DND-41 (cell line): ENCODE results near the gene NANOS3.

Experiments
- ATAC-seq: fragments of 200-7000 bp; cut with Tn5 transposase; 3 replicates; pipeline ENCODE4 v1.9.1; 2021; ENCODE audit warnings: low read depth; ENCODE audit not compliant: insufficient read depth
- DNase-seq: peaks from one replicate; pipeline ENCODE4 v3.0.0-alpha.2; 2020
- H2AFZ ChIP-seq: 2 replicates; pipeline ENCODE4 v1.6.0; 2012; ENCODE audit warnings: low read depth, low read length
- H3K27ac ChIP-seq: 2 replicates; pipeline ENCODE4 v1.5.1; 2012; ENCODE audit warnings: low read length, inconsistent platforms
- H3K27me3 ChIP-seq: fragments of 200-600 bp; sonication (generic); 2 replicates; pipeline ENCODE4 v1.6.0; 2012; ENCODE audit warnings: low read length, mild to moderate bottlenecking, inconsistent platforms; ENCODE audit not compliant: insufficient read depth, poor library complexity
- H3K36me3 ChIP-seq: 2 replicates; pipeline ENCODE4 v1.5.1; 2012; ENCODE audit warnings: low read length, inconsistent platforms; ENCODE audit not compliant: insufficient read depth
- H3K4me1 ChIP-seq: 2 replicates; pipeline ENCODE4 v1.5.1; 2012; ENCODE audit warnings: mild to moderate bottlenecking, low read length; ENCODE audit not compliant: insufficient read depth
- H3K4me2 ChIP-seq: 2 replicates; pipeline ENCODE4 v1.6.0; 2012; ENCODE audit warnings: mild to moderate bottlenecking, moderate library complexity, low read length, inconsistent platforms; ENCODE audit not compliant: insufficient read depth
- H3K4me3 ChIP-seq, 2 experiments: fragments of 200-600 bp in 1 of 2; shearing (Covaris generic) in 1 of 2; 2 replicates each; pipeline ENCODE4 v1.5.1; 2012 to 2016; ENCODE audit warnings: inconsistent platforms in 2 of 2, low read length in 2 of 2, mild to moderate bottlenecking in 2 of 2, low read depth in 1 of 2, moderate library complexity in 1 of 2
- H3K79me2 ChIP-seq: 2 replicates; pipeline ENCODE4 v1.6.0; 2012; ENCODE audit warnings: low read length, inconsistent platforms; ENCODE audit not compliant: insufficient read depth
- H3K9ac ChIP-seq: 2 replicates; pipeline ENCODE4 v1.6.0; 2012; ENCODE audit warnings: low read depth, mild to moderate bottlenecking, inconsistent platforms, low read length, moderate library complexity
- H3K9me3 ChIP-seq: 2 replicates; pipeline ENCODE4 v1.5.1; 2012; ENCODE audit warnings: low read length, moderate library complexity, mild to moderate bottlenecking, inconsistent platforms; ENCODE audit not compliant: insufficient read depth, severe bottlenecking
- H4K20me1 ChIP-seq: 2 replicates; pipeline ENCODE4 v1.6.0; 2012; ENCODE audit warnings: low read length; ENCODE audit not compliant: insufficient read depth
- CTCF ChIP-seq: IDR thresholded peaks from 2 replicates; pipeline ENCODE4 v1.5.1; 2012; ENCODE audit warnings: borderline replicate concordance, low read length, moderate library complexity, mild to moderate bottlenecking; ENCODE audit not compliant: poor library complexity, severe bottlenecking; ENCODE audit errors: extremely low read depth
- EZH2 ChIP-seq: IDR thresholded peaks from 3 replicates; pipeline ENCODE4 v1.6.1; 2012; ENCODE audit warnings: borderline replicate concordance, low read depth, mild to moderate bottlenecking, moderate library complexity, low read length, inconsistent platforms; ENCODE audit not compliant: severe bottlenecking

The NANOS3 gene

DNA sequence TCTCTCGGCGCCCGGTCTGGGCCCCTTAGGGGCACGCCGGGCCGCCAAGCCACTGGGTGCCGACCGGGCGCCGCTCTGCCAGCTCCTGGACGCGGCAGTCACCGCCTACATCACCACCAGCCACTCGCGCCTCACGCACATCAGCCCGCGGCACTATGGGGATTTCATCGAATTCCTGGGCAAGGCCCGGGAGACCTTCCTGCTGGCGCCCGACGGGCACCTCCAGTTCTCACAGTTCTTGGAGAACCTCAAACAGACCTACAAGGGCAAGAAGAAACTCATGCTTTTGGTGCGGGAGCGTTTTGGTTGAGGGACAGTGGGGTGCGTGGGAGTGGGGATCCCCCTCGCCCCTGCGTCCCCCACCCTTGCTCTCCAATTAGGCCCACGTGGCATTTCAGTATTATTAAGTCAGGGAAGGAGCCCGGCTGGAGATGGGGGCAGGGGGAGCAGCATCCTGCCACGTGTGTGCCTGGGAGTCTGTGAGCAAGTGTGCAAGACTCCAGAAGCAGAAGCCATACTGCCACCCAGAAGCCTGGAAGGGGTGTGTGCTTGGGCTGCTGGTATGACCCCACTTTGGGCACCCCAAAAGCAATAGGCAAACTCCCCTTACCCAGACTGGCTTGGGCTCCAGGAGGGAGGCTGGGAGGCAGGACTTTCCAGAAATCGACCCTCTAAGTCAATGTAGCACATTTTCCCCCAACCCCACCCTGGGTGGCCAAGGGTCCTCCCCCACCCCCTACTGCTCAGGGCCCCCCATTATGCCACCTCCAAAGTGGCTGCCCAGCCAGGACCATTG, 46.0 kb upstream of the NANOS3 start:
- no peaks in the 10 kb centered on the region for H3K27me3 ChIP-seq
- no peak overlapping the region for H3K9ac ChIP-seq
- H3K27ac ChIP-seq, result no peak overlapping the region
- H3K9me3 ChIP-seq, result no peaks in the 10 kb centered on the region
- H4K20me1 ChIP-seq, result no peaks in the 10 kb centered on the region
- no peak overlapping the region for H3K4me3 ChIP-seq
- no peak for TF ChIP-seq CTCF
- TF ChIP-seq EZH2, result no peak
- DNase-seq (no peak), ATAC-seq (no peak)
- H3K79me2 ChIP-seq, result no peaks in the 10 kb centered on the region
- H3K36me3 ChIP-seq, result peaks cover 13% of the 10 kb centered on the region
- no peak overlapping the region for H3K4me2 ChIP-seq
- peaks cover 15% of the 10 kb centered on the region for H3K4me1 ChIP-seq
- H2AFZ ChIP-seq, result no peak overlapping the region

- ATAC-seq (no peak), DNase-seq (no peak)
- no peak overlapping the region for H3K4me2 ChIP-seq
- H3K27ac ChIP-seq, result no peak overlapping the region
- no peaks in the 10 kb centered on the region for H3K9me3 ChIP-seq
- peaks cover 24% of the 10 kb centered on the region for H3K4me1 ChIP-seq
- no peaks in the 10 kb centered on the region for H3K79me2 ChIP-seq
- no peak overlapping the region for H3K4me3 ChIP-seq
- no peaks in the 10 kb centered on the region for H3K27me3 ChIP-seq
- no peaks in the 10 kb centered on the region for H4K20me1 ChIP-seq
- no peak overlapping the region for H3K9ac ChIP-seq
- peaks cover 13% of the 10 kb centered on the region for H3K36me3 ChIP-seq
- TF ChIP-seq CTCF (no peak), EZH2 (no peak)
- no peak overlapping the region for H2AFZ ChIP-seq
These were observed 45.1 kb upstream of the NANOS3 start for GRCh38 chr19:13831537-13832467.

- peaks cover 32% of the 10 kb centered on the region for H3K4me1 ChIP-seq
- peak; percentile 93 for DNase-seq
- H3K9ac ChIP-seq, result peak overlapping the region; percentile 69
- peak overlapping the region; percentile 38 to 76; a peak in 3 of 4 replicates for H3K4me3 ChIP-seq
- H3K79me2 ChIP-seq, result no peaks in the 10 kb centered on the region
- peak overlapping the region; percentile 96 for H2AFZ ChIP-seq
- peak overlapping the region; percentile 69 for H3K4me2 ChIP-seq
- peaks cover 11% of the 10 kb centered on the region for H3K36me3 ChIP-seq
- TF ChIP-seq EZH2 (no peak), CTCF (peak; percentile 52)
- no peaks in the 10 kb centered on the region for H3K9me3 ChIP-seq
- no peaks in the 10 kb centered on the region for H4K20me1 ChIP-seq
- no peaks in the 10 kb centered on the region for H3K27me3 ChIP-seq
- ATAC-seq, result peak; percentile 86
- H3K27ac ChIP-seq, result peak overlapping the region; percentile 75
These were observed 43.3 kb upstream of the NANOS3 start for GRCh38 chr19:13833330-13834243.
